GM12875 (cell line): ENCODE data around the gene HOXA10.

Experiments
- H3K4me3 ChIP-seq: one replicate; pipeline ENCODE4 v1.5.1; 2011; ENCODE audit warnings: low read depth, low read length, control low read depth
- CTCF ChIP-seq: IDR thresholded peaks from 2 replicates; pipeline ENCODE4 v1.5.1; 2011; ENCODE audit warnings: low read depth, mild to moderate bottlenecking, control low read depth, inconsistent platforms, low read length, moderate library complexity, borderline replicate concordance; ENCODE audit not compliant: insufficient read depth

The HOXA10 gene

GRCh38 chr7:27148756-27149641 lies 25.1 kb downstream of the HOXA10 start:
- no peak for TF ChIP-seq CTCF
- H3K4me3 ChIP-seq = no peak overlapping the region

- TF ChIP-seq CTCF = no peak
- H3K4me3 ChIP-seq = no peak overlapping the region
These were observed 25.9 kb downstream of the HOXA10 start for GRCh38 chr7:27148031-27148755.

- no peak for TF ChIP-seq CTCF
These were observed 26.7 kb downstream of the HOXA10 start, which contains the start of gene HOXA6 for GRCh38 chr7:27147199-27148030. HOXA6 (minus strand) TSS chr7:27147774; CDS start chr7:27147749, 25 bp downstream.

GRCh38 chr7:27146491-27147198 lies 27.5 kb downstream of the HOXA10 start:
- H3K4me3 ChIP-seq = no peak overlapping the region

More at GRCh38 chr7:27147199-27148030, 26.7 kb downstream of the HOXA10 start, which contains the start of gene HOXA6:
- H3K4me3 ChIP-seq = no peak within 1 kb of the TSS

GRCh38 chr7:27145914-27146412 lies 28.2 kb downstream of the HOXA10 start:
- H3K4me3 ChIP-seq = no peak overlapping the region
- no peak for TF ChIP-seq CTCF

More at GRCh38 chr7:27146491-27147198, 27.5 kb downstream of the HOXA10 start:
- TF ChIP-seq CTCF = no peak

GRCh38 chr7:27145165-27145913 lies 28.8 kb downstream of the HOXA10 start:
- H3K4me3 ChIP-seq = no peak overlapping the region
- TF ChIP-seq CTCF = no peak
